A673 (cell line): Measurements from ENCODE around the gene KLK12.

Source experiments
- EZH2 ChIP-seq: fragments of 200-600 bp; sonication (generic); IDR thresholded peaks from 2 replicates; pipeline ENCODE4 v1.6.1; 2017; ENCODE audit warnings: borderline replicate concordance, low read depth, mild to moderate bottlenecking, mixed read lengths, antibody characterized with exemption, low read length; ENCODE audit not compliant: poor library complexity, severe bottlenecking
- TF ChIP-seq, protein P1 (sequence below): fragments of 300-800, 200-600 bp; sonication (generic); conservative IDR thresholded peaks from 2 replicates; pipeline ENCODE4 v1.5.1; 2017; ENCODE audit warnings: low read depth, mild to moderate bottlenecking, antibody characterized with exemption, low read length, moderate library complexity, mixed read lengths

DNA sequence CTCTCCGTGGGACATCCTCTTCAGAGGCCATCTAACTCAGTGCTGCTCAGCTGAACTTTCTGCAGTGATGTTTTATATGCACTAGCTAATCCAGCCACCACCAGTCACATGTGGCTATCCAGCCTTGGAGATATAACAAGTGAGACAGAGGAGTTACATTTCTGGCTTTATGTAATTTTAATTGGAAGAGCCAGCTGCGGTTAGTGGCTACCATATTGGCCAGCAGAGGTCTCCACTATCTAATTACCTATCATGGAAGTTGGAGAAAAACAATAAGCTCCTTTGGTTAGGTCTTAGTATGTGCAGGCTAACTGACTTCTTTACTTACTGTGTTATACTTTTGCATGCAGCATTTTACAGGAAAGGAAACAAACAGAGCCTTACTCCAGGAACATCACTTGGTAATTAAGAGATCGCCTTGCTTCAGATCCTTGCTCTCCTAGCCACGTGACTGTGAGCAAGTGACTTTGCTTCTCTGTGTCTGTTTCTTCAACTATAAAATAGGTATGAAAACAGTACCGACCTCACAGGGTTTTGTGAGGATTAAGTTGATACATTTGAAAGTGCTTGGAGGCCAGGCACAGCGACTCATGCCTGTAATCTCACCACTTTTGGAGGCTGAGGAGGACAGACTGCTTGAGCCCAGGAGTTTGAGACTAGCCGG lies 13.7 kb downstream of the KLK12 start:
- TF ChIP-seq, protein P1, sequence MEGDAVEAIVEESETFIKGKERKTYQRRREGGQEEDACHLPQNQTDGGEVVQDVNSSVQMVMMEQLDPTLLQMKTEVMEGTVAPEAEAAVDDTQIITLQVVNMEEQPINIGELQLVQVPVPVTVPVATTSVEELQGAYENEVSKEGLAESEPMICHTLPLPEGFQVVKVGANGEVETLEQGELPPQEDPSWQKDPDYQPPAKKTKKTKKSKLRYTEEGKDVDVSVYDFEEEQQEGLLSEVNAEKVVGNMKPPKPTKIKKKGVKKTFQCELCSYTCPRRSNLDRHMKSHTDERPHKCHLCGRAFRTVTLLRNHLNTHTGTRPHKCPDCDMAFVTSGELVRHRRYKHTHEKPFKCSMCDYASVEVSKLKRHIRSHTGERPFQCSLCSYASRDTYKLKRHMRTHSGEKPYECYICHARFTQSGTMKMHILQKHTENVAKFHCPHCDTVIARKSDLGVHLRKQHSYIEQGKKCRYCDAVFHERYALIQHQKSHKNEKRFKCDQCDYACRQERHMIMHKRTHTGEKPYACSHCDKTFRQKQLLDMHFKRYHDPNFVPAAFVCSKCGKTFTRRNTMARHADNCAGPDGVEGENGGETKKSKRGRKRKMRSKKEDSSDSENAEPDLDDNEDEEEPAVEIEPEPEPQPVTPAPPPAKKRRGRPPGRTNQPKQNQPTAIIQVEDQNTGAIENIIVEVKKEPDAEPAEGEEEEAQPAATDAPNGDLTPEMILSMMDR, result peak; percentile 70
- no peak for TF ChIP-seq EZH2
